CD4-positive, alpha-beta T cell treated with Interleukin-15 for 4 hours (primary cell): Measurements from ENCODE around the gene KRT2.

Experiments used
- DNase-seq: peaks from one replicate; pipeline ENCODE4 v3.0.0-alpha.2; 2020; ENCODE audit warnings: low spot score

KRT2 gene

DNA sequence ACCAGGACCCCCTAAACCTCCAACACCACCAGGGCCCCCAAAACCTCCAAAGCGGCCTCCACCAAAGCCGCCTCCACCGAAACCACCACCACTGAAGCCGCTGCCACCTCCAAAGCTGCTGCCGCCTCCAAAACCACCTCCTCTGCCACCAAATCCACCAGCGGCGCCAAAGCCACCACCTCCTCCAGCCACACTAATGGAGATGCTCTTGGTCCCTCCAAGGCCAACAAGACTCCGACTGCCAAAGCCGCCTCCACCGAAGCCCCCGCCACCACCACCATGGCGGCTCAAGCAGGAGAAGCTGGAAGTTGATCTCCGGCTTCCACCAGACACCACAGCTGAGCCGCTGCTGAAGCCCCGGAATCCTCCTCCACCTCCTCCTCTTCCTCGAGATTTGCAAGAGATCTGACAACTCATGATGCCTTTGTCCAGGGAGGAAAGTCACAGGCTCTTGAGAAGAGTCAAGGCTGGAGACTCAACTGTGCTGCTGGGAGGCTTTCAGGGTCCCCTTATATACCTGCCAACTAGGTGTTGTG lies at the start of gene KRT2:
TSS of gene KRT2 (minus strand) at position 486 of the 536 bp plus-strand sequence. CDS start at position 417, 69 bp downstream.
- no peak for DNase-seq

DNA sequence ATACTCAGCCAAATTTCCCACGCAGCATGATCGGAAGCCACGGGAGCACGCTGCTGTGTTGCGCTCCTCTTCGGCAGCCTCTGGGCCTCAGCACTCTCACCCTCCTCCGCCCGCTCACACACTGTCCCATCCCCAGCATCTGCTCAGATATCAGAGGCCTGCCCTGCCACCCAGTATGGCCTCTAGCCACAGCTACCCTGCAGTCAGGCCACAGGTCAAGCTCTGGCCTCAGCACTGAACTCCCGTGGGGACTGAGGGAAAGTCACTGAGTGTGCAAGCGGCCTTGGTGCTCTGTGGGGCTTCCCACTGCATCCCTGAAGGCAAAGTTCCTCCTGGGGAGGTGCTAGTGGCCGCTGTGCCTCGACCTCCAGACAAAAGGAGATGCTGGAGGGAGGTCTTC lies 49.3 kb upstream of the KRT2 start:
- no peak for DNase-seq

GRCh38 chr12:52699960-52700359 lies 47.9 kb upstream of the KRT2 start:
- DNase-seq, result no peak

- DNase-seq, result no peak
Measured at GRCh38 chr12:52699373-52699772, 47.4 kb upstream of the KRT2 start.

GRCh38 chr12:52698651-52699340 lies 46.8 kb upstream of the KRT2 start:
- no peak for DNase-seq

DNA sequence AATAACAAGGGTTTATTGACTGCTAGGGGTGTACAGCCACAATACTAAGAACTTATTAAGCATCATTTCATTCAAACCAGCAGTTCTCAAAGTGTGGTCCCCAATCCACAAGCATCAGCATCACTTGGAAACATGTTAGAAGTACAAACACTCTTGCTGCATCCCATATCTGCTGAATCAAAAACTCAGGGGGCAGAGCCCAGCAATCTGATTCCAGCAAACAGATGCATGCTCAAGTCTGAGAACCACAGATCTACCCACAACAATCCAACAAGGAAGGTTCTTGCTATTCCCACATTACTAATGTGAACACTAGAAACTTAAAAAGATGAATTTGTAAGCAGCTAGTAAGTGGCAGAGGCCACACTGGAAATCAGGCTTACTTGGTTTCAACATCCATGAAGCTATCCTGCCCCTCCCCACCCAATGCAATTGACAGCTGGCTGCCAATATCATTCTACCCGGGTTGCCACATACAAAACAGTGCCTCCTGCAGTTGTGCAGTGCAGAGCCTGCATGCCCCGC lies 45.1 kb upstream of the KRT2 start:
- no peak for DNase-seq

GRCh38 chr12:52696588-52696987 lies 44.6 kb upstream of the KRT2 start:
- DNase-seq, result no peak

DNA sequence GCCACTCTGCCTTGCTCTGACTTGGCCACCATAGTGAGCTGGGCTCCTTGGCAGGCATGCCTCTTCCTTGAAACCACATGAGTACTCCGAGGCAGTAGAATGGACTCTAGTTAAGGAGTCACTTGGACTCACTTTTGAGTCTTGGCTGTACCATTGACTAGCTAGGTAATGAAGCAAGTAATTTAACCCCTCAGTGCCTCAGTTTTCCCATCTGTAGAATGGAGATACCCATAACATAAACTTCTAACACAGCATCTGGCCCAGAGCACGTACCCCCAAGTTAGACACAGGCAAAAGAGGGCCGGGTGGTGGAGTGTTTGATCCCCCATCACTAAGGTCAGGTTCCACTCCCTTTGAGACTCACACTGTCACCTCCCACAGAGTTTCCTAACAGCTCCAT lies 43.0 kb upstream of the KRT2 start:
- DNase-seq, result no peak

DNA sequence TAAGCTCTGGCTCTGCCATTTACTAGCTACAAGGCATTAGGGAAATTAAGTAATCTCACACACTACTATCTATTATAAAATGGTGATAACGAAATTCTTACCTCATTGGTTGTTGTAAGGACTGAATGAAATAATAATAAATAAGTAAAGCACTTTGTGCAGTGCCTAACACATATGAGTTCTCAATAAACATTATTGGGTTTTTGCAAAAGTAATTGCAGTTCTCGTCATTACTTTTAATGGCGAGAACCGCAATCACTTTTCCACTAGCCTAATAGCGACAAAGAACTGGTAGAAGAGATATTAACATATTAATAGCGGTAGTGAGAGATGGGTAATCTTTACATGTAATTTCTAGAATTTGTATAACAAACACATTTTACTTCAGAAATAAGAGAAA lies 42.1 kb upstream of the KRT2 start:
- DNase-seq, result no peak

DNA sequence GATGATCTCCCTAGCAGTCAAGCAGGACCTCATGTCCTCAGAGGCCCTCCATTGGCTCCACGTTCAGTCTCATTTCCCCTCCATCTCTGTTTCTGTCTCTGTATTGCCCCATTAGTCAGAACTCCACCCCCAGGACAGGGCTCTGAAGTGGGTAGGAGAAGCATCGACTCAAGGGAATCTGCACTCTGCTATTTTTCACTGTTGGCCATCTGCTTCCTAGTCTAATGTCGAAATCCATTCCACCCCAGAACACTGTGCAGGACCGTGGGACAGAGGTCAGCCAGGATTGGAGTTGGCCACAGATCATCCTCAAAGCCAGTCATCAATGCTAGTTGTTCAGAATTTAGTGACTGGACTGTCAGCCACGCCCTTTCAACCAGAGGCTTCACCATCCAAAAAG lies 41.2 kb upstream of the KRT2 start:
- no peak for DNase-seq

GRCh38 chr12:52692254-52692653 lies 40.2 kb upstream of the KRT2 start:
- DNase-seq, result no peak

DNA sequence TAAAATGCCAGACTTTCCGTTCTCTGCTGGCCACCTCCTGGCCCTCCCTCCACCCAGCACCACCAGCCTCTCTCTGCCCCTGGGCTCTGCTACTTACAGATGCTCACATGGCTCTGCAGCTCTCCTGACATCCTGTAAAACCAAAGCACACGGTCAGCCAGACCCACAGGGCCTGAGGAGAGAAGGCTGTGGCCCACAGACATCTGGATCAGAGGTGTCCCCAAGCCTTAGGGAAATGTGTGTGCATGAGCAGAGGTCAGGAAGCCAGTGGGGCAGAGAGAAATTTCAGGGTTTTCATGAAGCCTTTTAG lies 39.8 kb upstream of the KRT2 start:
- DNase-seq, result no peak

DNA sequence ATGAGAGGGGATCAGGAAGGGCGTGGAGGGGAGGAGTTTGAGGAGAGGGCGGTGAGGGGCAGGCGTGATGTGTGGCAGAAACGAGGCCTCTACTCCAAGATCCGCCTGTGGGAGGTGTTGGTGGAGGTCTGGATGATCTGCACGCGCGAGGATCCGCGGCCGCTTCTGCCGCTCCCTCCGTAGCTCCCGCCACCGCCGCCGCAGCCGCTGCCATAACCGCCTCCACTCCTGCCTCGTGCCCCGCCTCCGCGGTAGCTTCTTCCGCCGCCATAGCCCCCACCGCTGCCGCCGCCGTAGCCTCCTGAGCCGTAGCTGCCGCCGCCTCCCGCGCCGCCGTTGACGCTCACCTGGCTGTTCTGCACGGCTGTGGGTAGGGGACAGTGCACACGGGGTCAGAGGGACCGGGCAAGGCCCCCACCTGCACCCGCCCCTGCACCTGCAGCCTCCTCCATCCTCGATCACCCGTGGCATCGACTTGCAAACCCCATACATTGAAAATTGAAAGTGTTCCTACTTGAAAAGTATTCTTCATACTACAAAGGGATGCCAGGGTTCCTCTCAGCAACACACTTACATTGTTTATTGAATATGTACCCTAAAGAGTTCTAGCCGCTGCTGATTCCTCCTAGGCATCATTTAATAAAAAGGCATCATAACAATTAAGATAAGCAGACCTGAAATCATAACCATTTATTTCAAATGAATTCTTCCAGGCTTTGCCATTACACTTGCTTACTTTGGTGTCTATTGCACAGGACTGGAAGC lies 39.2 kb upstream of the KRT2 start:
- DNase-seq, result peak; percentile 40

GRCh38 chr12:52690351-52691075 lies 38.5 kb upstream of the KRT2 start:
- no peak for DNase-seq

- DNase-seq, result no peak
Measured at GRCh38 chr12:52689936-52690335, 37.9 kb upstream of the KRT2 start.

- no peak for DNase-seq
Measured at GRCh38 chr12:52689239-52689638, 37.2 kb upstream of the KRT2 start.

DNA sequence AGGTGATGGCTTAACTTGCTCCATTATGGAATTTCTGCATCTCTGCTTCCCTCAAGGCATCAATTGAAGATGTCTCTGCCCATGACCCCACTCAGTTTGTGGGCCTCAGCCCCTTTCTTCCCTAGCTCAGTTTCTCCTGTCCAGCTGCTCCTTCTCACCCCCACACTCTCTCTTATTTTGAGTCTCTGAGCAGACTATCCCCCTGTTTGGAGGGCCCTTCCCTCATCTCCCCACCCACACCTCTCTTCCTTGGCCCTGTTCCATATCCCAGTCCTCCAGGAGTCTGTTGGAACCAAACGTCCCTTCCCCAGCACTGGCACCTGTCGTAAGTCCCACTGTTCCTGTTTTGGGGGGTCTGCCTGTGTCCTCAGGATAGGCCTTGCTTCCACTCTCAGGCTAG lies 36.5 kb upstream of the KRT2 start:
- no peak for DNase-seq

- DNase-seq, result no peak
Measured at GRCh38 chr12:52687497-52688385, 35.7 kb upstream of the KRT2 start.

GRCh38 chr12:52686756-52687487 lies 34.9 kb upstream of the KRT2 start:
- DNase-seq, result no peak

DNA sequence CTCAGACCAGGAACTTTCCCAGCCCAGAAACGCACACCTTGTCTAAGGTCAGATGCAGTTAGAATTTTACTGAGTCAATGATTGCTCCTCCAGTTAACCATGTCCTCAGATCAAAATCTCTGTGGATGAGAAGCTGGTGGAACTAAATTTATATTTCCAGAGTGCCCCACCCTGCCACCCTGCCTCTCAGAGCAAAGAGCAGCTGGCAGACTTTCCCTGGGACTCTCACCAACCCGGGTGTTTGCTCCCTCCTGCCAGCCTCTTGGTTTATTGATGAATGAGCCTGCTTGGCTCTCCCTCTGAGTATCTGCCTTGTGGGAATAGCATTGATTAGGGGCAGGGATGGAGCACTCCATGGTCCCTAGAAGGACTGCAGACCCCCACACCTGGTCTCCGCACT lies 34.1 kb upstream of the KRT2 start:
- no peak for DNase-seq

GRCh38 chr12:52685406-52685890 lies 33.4 kb upstream of the KRT2 start:
- no peak for DNase-seq
